IPS-15b (cell line): ENCODE results near the gene KCTD21.

Source experiments
- H3K27me3 ChIP-seq: one replicate; pipeline ENCODE4 v1.6.1; 2013; ENCODE audit warnings: low read length; ENCODE audit not compliant: control insufficient read depth, insufficient read depth
- H3K36me3 ChIP-seq: one replicate; pipeline ENCODE4 v1.6.1; 2013; ENCODE audit warnings: low read length; ENCODE audit not compliant: control insufficient read depth, insufficient read depth
- H3K4me1 ChIP-seq: one replicate; pipeline ENCODE4 v1.6.1; 2013; ENCODE audit warnings: mild to moderate bottlenecking, low read length; ENCODE audit not compliant: control insufficient read depth, insufficient read depth
- H3K4me3 ChIP-seq: one replicate; pipeline ENCODE4 v1.5.1; 2013; ENCODE audit warnings: low read depth, low read length
- H3K9ac ChIP-seq: one replicate; pipeline ENCODE4 v1.6.1; 2013; ENCODE audit warnings: low read depth, mild to moderate bottlenecking, low read length
- H3K9me3 ChIP-seq: one replicate; pipeline ENCODE4 v1.6.1; 2013; ENCODE audit warnings: mild to moderate bottlenecking, low read length; ENCODE audit not compliant: control insufficient read depth, insufficient read depth

The KCTD21 gene

GRCh38 chr11:78194490-78194889, 6.1 kb upstream of the KCTD21 start:
- Histone ChIP-seq H3K4me1 (no peaks in the 10 kb centered on the region), H3K9me3 (no peaks in the 10 kb centered on the region), H3K36me3 (no peaks in the 10 kb centered on the region), H3K9ac (no peak overlapping the region), H3K27me3 (no peaks in the 10 kb centered on the region), H3K4me3 (no peak overlapping the region)

GRCh38 chr11:78193806-78194205, 5.4 kb upstream of the KCTD21 start:
- Histone ChIP-seq H3K9ac (no peak overlapping the region), H3K9me3 (no peaks in the 10 kb centered on the region), H3K4me1 (no peaks in the 10 kb centered on the region), H3K4me3 (no peak overlapping the region), H3K36me3 (no peaks in the 10 kb centered on the region), H3K27me3 (no peaks in the 10 kb centered on the region)

DNA sequence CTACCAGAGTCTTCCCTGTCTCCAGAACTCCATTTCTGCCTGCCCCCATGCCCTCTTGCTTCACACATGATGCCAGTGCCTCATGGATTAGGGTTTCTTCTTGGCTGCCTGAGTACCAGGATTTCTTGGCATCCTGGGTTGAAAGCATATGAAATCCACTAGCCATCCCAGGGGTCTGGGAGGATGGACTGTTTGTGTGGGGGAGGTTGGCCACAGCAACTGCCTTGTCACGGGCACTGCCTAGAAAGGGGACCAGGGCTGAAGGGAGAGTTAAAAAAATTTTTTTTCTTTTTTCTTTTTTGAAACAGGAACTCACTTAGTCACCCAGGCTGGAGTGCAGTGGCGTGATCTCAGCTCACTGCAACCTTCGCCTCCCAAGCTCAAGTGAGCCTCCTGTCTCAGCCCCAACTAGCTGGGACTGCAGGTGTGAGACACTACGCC, 4.5 kb upstream of the KCTD21 start:
- Histone ChIP-seq H3K27me3 (no peaks in the 10 kb centered on the region), H3K36me3 (no peaks in the 10 kb centered on the region), H3K9me3 (no peaks in the 10 kb centered on the region), H3K9ac (no peak overlapping the region), H3K4me3 (no peak overlapping the region), H3K4me1 (no peaks in the 10 kb centered on the region)

- Histone ChIP-seq H3K9me3 (no peaks in the 10 kb centered on the region), H3K4me1 (peaks cover 4% of the 10 kb centered on the region), H3K36me3 (no peaks in the 10 kb centered on the region), H3K27me3 (peaks cover 3% of the 10 kb centered on the region), H3K9ac (no peak overlapping the region), H3K4me3 (no peak overlapping the region)
These were observed 3.8 kb upstream of the KCTD21 start for GRCh38 chr11:78192223-78192719.

GRCh38 chr11:78190871-78191538, 2.6 kb upstream of the KCTD21 start:
- Histone ChIP-seq H3K27me3 (peaks cover 8% of the 10 kb centered on the region), H3K9ac (no peak overlapping the region), H3K4me3 (no peak overlapping the region), H3K36me3 (no peaks in the 10 kb centered on the region), H3K4me1 (peaks cover 4% of the 10 kb centered on the region), H3K9me3 (no peaks in the 10 kb centered on the region)

DNA sequence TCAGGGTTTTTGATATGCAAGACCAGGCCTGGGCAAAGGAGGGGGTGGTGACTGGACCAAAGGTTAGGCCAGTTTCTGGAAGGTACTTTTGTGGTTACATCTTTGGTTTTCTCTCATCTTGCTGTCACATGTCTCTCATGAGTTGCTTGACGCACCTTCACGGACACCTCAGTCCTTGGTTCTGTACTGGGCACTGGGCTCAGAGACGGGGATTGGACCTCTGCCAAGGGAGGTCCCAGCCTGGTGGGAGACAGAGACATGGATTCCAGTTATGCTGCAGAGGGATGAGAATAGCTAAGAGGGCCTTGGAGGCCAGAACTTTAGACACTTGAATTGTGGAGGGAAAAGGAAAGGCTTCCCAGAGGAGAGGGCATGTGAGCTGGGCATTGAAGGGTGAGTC, 1.9 kb upstream of the KCTD21 start:
- Histone ChIP-seq H3K4me1 (peaks cover 4% of the 10 kb centered on the region), H3K9me3 (no peaks in the 10 kb centered on the region), H3K4me3 (no peak overlapping the region), H3K9ac (no peak overlapping the region), H3K27me3 (peaks cover 8% of the 10 kb centered on the region), H3K36me3 (no peaks in the 10 kb centered on the region)

- Histone ChIP-seq H3K9me3 (no peaks in the 10 kb centered on the region), H3K4me3 (no peak overlapping the region), H3K9ac (no peak overlapping the region), H3K36me3 (no peaks in the 10 kb centered on the region), H3K27me3 (peaks cover 8% of the 10 kb centered on the region), H3K4me1 (peaks cover 4% of the 10 kb centered on the region)
These were observed 1.4 kb upstream of the KCTD21 start for GRCh38 chr11:78189851-78190250.

DNA sequence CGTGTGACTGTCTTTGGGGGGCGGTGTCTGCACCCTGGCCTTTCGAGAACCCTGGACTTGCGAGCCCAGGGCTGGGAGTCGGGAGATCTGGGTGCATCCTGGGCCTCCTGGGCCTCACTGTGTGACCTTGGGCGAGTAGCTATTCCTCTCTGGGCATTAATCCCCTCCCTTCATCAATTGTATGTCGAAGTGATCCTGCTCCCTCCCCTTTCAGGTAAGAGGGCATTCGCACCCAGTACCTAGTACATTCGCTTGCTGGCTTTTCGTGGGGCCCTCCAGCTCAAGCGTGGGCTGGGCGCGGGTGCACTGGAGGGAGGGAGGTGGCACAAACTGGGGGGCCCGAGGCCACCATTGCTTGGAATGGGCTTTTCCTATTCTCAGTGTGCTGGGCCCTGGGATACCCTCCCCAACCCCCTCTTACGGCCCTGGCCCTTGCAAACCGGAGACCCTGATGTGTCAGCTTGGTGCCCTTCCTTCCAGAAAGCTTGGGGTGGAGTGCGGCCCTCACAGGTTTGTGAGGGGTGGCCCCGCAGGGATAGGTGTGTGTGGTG, 823 bp upstream of the KCTD21 start:
- peaks cover 8% of the 10 kb centered on the region for H3K27me3 ChIP-seq
- peak overlapping the region; percentile 86 for H3K4me3 ChIP-seq
- H3K9me3 ChIP-seq = no peaks in the 10 kb centered on the region
- H3K9ac ChIP-seq = no peak overlapping the region
- peaks cover 4% of the 10 kb centered on the region for H3K4me1 ChIP-seq
- no peaks in the 10 kb centered on the region for H3K36me3 ChIP-seq

GRCh38 chr11:78187366-78188285, 800 bp downstream of the KCTD21 start:
- Histone ChIP-seq H3K9ac (no peak overlapping the region), H3K4me3 (peak overlapping the region; percentile 84), H3K9me3 (no peaks in the 10 kb centered on the region), H3K36me3 (no peaks in the 10 kb centered on the region), H3K4me1 (peaks cover 4% of the 10 kb centered on the region), H3K27me3 (peaks cover 8% of the 10 kb centered on the region)

- Histone ChIP-seq H3K27me3 (no peaks in the 10 kb centered on the region), H3K9me3 (no peaks in the 10 kb centered on the region), H3K4me3 (no peak overlapping the region), H3K4me1 (no peaks in the 10 kb centered on the region), H3K9ac (no peak overlapping the region), H3K36me3 (no peaks in the 10 kb centered on the region)
These were observed 7.2 kb downstream of the KCTD21 start for GRCh38 chr11:78181185-78181584.

DNA sequence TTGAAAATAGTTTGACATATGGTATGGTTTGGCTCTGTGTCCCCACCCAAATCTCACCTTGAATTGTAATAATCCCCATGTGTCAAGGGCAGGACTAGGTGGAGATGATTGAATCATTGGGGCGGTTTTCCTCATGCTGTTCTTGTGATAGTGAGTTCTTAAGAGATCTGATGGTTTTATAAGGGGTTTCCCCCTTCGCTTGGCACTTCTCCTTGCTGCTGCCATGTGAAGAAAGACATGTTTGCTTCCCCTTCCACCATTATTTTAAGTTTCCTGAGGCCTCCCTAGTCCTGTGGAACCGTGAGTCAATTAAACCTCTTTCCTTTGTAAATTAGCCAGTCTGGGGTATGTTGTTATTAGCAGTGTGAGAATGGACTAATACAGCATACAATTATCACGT, 7.7 kb downstream of the KCTD21 start:
- H3K36me3 ChIP-seq = no peaks in the 10 kb centered on the region
- H3K9me3 ChIP-seq = no peaks in the 10 kb centered on the region
- no peak overlapping the region for H3K9ac ChIP-seq
- H3K27me3 ChIP-seq = no peaks in the 10 kb centered on the region
- H3K4me3 ChIP-seq = no peak overlapping the region
- H3K4me1 ChIP-seq = no peaks in the 10 kb centered on the region
